ENCODE measurements around the gene YRDC. TPM values are rescaled to one million over a fixed set of nuclear protein-coding genes. Genes with fewer than 3 reads are reported as not detected.

YRDC gene
- total RNA-seq, 1 experiment from 2014 or later: 41.8 TPM

GRCh38 chr1:37828410-37829074 is 20.5 kb upstream of the YRDC start:
- Histone ChIP-seq H3K4me2 (ENCODE audit: low read length) (no peak overlapping the region), H3K27me3 (ENCODE audit: low read length) (no peaks in the 10 kb centered on the region), H3K9me3 (ENCODE audit: low read length) (no peaks in the 10 kb centered on the region), H3K9ac (ENCODE audit: low read length) (no peak overlapping the region), H3K79me2 (ENCODE audit: low read length) (no peaks in the 10 kb centered on the region), H3K4me3 (ENCODE audit: low read length) (no peak overlapping the region), H3F3A (ENCODE audit: low read length, unreplicated experiment) (no peaks in the 10 kb centered on the region), H3K4me1 (ENCODE audit: insufficient read depth, low read length) (peaks cover 12% of the 10 kb centered on the region), H2AFZ (ENCODE audit: low read length) (no peak overlapping the region), H3K27ac (ENCODE audit: low read length) (no peak overlapping the region), H3K36me3 (ENCODE audit: low read depth, low read length) (peaks cover 22% of the 10 kb centered on the region), H3K9me2 (replicated peaks; ENCODE audit: low read length) (no peaks in the 10 kb centered on the region), H4K20me1 (ENCODE audit: low read length) (no peaks in the 10 kb centered on the region)
- DNase-seq (no peak), ATAC-seq (peak; percentile 27; the same call in 1 of the 2 replicates)
- TF ChIP-seq EZH2 (IDR thresholded peaks at IDR 0.05; ENCODE audit: low read length, unreplicated experiment): no peak
- TF ChIP-seq CTCF (conservative IDR thresholded peaks at IDR 0.05; ENCODE audit: low read depth, low read length): no peak
- TF ChIP-seq EZH2phosphoT487 (IDR thresholded peaks at IDR 0.05; ENCODE audit: borderline replicate concordance, low read length): no peak
- intact Hi-C loops (cut with micrococcal nuclease): no loop called here
- ChIA-PET POLR2A (ENCODE audit: unreplicated experiment) (no interaction called here), CTCF (no interaction called here)
- no TSS peak for BruUV-seq (replicated peaks)

GRCh38 chr1:37825506-37825905 is 17.5 kb upstream of the YRDC start:
- no TSS peak for BruUV-seq (replicated peaks)
- intact Hi-C loops (cut with micrococcal nuclease): no loop called here
- Histone ChIP-seq H3K4me2 (ENCODE audit: low read length) (no peak overlapping the region), H3K36me3 (ENCODE audit: low read depth, low read length) (peaks cover 28% of the 10 kb centered on the region), H2AFZ (ENCODE audit: low read length) (no peak overlapping the region), H3K27me3 (ENCODE audit: low read length) (no peaks in the 10 kb centered on the region), H3K9me3 (ENCODE audit: low read length) (no peaks in the 10 kb centered on the region), H3K9me2 (replicated peaks; ENCODE audit: low read length) (no peaks in the 10 kb centered on the region), H4K20me1 (ENCODE audit: low read length) (no peaks in the 10 kb centered on the region), H3K79me2 (ENCODE audit: low read length) (no peaks in the 10 kb centered on the region), H3K9ac (ENCODE audit: low read length) (no peak overlapping the region), H3K4me1 (ENCODE audit: insufficient read depth, low read length) (peaks cover 9% of the 10 kb centered on the region), H3K27ac (ENCODE audit: low read length) (no peak overlapping the region), H3F3A (ENCODE audit: low read length, unreplicated experiment) (no peaks in the 10 kb centered on the region), H3K4me3 (ENCODE audit: low read length) (no peak overlapping the region)
- TF ChIP-seq CTCF (conservative IDR thresholded peaks at IDR 0.05; ENCODE audit: low read depth, low read length): no peak
- no peak for TF ChIP-seq EZH2 (IDR thresholded peaks at IDR 0.05; ENCODE audit: low read length, unreplicated experiment)
- TF ChIP-seq EZH2phosphoT487 (IDR thresholded peaks at IDR 0.05; ENCODE audit: borderline replicate concordance, low read length): no peak
- ChIA-PET POLR2A (ENCODE audit: unreplicated experiment) (no interaction called here), CTCF (no interaction called here)
- no peak for DNase-seq
- ATAC-seq: no peak; the same call in 1 of the 2 replicates

GRCh38 chr1:37824001-37824400 is 16.0 kb upstream of the YRDC start:
- no peaks in the 10 kb centered on the region for H3K9me3 ChIP-seq (ENCODE audit: low read length)
- no TSS peak for BruUV-seq (replicated peaks)
- no peak overlapping the region for H3K9ac ChIP-seq (ENCODE audit: low read length)
- CTCF ChIA-PET: no interaction called here
- no peaks in the 10 kb centered on the region for H3F3A ChIP-seq (ENCODE audit: low read length, unreplicated experiment)
- no peak overlapping the region for H3K4me2 ChIP-seq (ENCODE audit: low read length)
- no peak overlapping the region for H2AFZ ChIP-seq (ENCODE audit: low read length)
- H3K4me1 ChIP-seq (ENCODE audit: insufficient read depth, low read length): peaks cover 9% of the 10 kb centered on the region
- H3K36me3 ChIP-seq (ENCODE audit: low read depth, low read length): peaks cover 25% of the 10 kb centered on the region
- H3K4me3 ChIP-seq (ENCODE audit: low read length): no peak overlapping the region
- no peaks in the 10 kb centered on the region for H3K27me3 ChIP-seq (ENCODE audit: low read length)
- H3K79me2 ChIP-seq (ENCODE audit: low read length): no peaks in the 10 kb centered on the region
- intact Hi-C loops (cut with micrococcal nuclease): no loop called here
- H3K9me2 ChIP-seq (replicated peaks; ENCODE audit: low read length): no peaks in the 10 kb centered on the region
- POLR2A ChIA-PET (ENCODE audit: unreplicated experiment): no interaction called here
- H3K27ac ChIP-seq (ENCODE audit: low read length): no peak overlapping the region
- no peaks in the 10 kb centered on the region for H4K20me1 ChIP-seq (ENCODE audit: low read length)
- ATAC-seq: no peak
- no peak for DNase-seq
- TF ChIP-seq CTCF (conservative IDR thresholded peaks at IDR 0.05; ENCODE audit: low read depth, low read length) (no peak), EZH2 (IDR thresholded peaks at IDR 0.05; ENCODE audit: low read length, unreplicated experiment) (no peak), EZH2phosphoT487 (IDR thresholded peaks at IDR 0.05; ENCODE audit: borderline replicate concordance, low read length) (no peak)

Measured in PC-3 (cell line).